ENCODE data around the gene PTPRB. TPM values are rescaled to one million over a fixed set of nuclear protein-coding genes. Genes with fewer than 3 reads are reported as not detected.

PTPRB gene
- total and polyA plus RNA-seq, 2 donors (not counting 3 experiments of a cell fraction or from before 2014, with no cell fraction given): 64.1 to 151 TPM

GRCh38 chr12:70549340-70550179, 87.7 kb downstream of the PTPRB start:
- no peaks in the 10 kb centered on the region for H3K9me1 ChIP-seq (replicated peaks; ENCODE audit: control insufficient read depth, extremely low read depth, insufficient read depth, low read length)
- CTCF ChIA-PET: interaction anchor here (0.7 to 1.7 kb wide), 4 partner anchors 27 to 670 kb away, joined by 3 to 6 read pairs (median 5); no protein-coding TSS in a partner anchor
- H3K4me3 ChIP-seq (replicated peaks in 1 of 3; ENCODE audit: insufficient read depth in 1 of 3, low read depth in 1 of 3, low read length in 3 of 3): no peak overlapping the region
- peaks cover 38% of the 10 kb centered on the region for H3K4me1 ChIP-seq (ENCODE audit: control insufficient read depth, extremely low read depth, insufficient read depth, low read length)
- TF ChIP-seq, protein P1, sequence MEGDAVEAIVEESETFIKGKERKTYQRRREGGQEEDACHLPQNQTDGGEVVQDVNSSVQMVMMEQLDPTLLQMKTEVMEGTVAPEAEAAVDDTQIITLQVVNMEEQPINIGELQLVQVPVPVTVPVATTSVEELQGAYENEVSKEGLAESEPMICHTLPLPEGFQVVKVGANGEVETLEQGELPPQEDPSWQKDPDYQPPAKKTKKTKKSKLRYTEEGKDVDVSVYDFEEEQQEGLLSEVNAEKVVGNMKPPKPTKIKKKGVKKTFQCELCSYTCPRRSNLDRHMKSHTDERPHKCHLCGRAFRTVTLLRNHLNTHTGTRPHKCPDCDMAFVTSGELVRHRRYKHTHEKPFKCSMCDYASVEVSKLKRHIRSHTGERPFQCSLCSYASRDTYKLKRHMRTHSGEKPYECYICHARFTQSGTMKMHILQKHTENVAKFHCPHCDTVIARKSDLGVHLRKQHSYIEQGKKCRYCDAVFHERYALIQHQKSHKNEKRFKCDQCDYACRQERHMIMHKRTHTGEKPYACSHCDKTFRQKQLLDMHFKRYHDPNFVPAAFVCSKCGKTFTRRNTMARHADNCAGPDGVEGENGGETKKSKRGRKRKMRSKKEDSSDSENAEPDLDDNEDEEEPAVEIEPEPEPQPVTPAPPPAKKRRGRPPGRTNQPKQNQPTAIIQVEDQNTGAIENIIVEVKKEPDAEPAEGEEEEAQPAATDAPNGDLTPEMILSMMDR (IDR thresholded peaks at IDR 0.05; ENCODE audit: extremely low read depth in 1 of 2, insufficient read depth in 1 of 2, low read depth in 1 of 2, low read length in 2 of 2): no peak
- TF ChIP-seq EZH2 (IDR thresholded peaks at IDR 0.05; ENCODE audit: borderline replicate concordance, low read depth, low read length, severe bottlenecking): no peak
- TF ChIP-seq MYC (IDR thresholded peaks at IDR 0.05; ENCODE audit: low read depth, low read length): no peak
- TF ChIP-seq GATA2 (IDR thresholded peaks at IDR 0.05; ENCODE audit: insufficient read depth, insufficient read length, low read depth, low read length): peak; percentile 60
- TF ChIP-seq POLR2A (IDR thresholded peaks at IDR 0.05; ENCODE audit: low read depth, low read length): no peak
- TF ChIP-seq JUN (IDR thresholded peaks at IDR 0.05; ENCODE audit: borderline replicate concordance, insufficient read depth, insufficient read length, low read depth): peak; percentile 81
- peak; percentile 44 for TF ChIP-seq POLR2AphosphoS5 (IDR thresholded peaks at IDR 0.05; ENCODE audit: insufficient read depth, low read depth, low read length)
- TF ChIP-seq, protein P2, sequence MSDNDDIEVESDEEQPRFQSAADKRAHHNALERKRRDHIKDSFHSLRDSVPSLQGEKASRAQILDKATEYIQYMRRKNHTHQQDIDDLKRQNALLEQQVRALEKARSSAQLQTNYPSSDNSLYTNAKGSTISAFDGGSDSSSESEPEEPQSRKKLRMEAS (IDR thresholded peaks at IDR 0.05; ENCODE audit: insufficient read depth, insufficient read length): no peak
- TF ChIP-seq FOS (IDR thresholded peaks at IDR 0.05; ENCODE audit: borderline replicate concordance, insufficient read depth, low read length): peak; percentile 55
- H3K9me3 ChIP-seq (replicated peaks; ENCODE audit: control insufficient read depth, insufficient read depth, low read length): no peaks in the 10 kb centered on the region
- peaks cover 39 to 44% of the 10 kb centered on the region in 2 experiments for H3K36me3 ChIP-seq (ENCODE audit: control insufficient read depth in 2 of 2, extremely low read depth in 1 of 2, insufficient read depth in 2 of 2, low read length in 2 of 2)
- no peaks in the 10 kb centered on the region for H3K79me2 ChIP-seq (ENCODE audit: control insufficient read depth, insufficient read depth, low read length)
- intact Hi-C loops (cut with micrococcal nuclease): loop anchor here (5.0 to 10.0 kb wide), 3 partner anchors 185 to 672 kb away; partner anchors contain the start of genes CNOT2 and KCNMB4
- no peaks in the 10 kb centered on the region for H3K27me3 ChIP-seq (ENCODE audit: control insufficient read depth in 2 of 2, insufficient read depth in 2 of 2, low read length in 2 of 2)
- FAIRE-seq: peak; percentile 93
- peak overlapping the region; percentile 76 for H3K27ac ChIP-seq (ENCODE audit: insufficient read depth, low read depth, low read length)
- H3K4me2 ChIP-seq (ENCODE audit: insufficient read depth, low read length): peak overlapping the region; percentile 80
- TSS peak; percentile 24 for BruUV-seq (replicated peaks)
- dilution Hi-C loops (cut with MboI; ENCODE audit: extremely low pct_ligation_motif_present, low sequenced_read_pairs): no loop called here
- no peaks in the 10 kb centered on the region for H4K20me1 ChIP-seq (replicated peaks; ENCODE audit: control insufficient read depth, extremely low read depth, insufficient read depth, low read length)
- peak overlapping the region; percentile 72 for H3K9ac ChIP-seq (replicated peaks; ENCODE audit: extremely low read depth, insufficient read depth, low read length)
- no peak overlapping the region for H2AFZ ChIP-seq (ENCODE audit: low read depth, low read length)
- POLR2A ChIA-PET: no interaction called here
- peak; percentile 93 for DNase-seq (ENCODE audit: low read depth, low spot score)
